Measurements from ENCODE around the gene MTCL3.

Gene MTCL3

DNA sequence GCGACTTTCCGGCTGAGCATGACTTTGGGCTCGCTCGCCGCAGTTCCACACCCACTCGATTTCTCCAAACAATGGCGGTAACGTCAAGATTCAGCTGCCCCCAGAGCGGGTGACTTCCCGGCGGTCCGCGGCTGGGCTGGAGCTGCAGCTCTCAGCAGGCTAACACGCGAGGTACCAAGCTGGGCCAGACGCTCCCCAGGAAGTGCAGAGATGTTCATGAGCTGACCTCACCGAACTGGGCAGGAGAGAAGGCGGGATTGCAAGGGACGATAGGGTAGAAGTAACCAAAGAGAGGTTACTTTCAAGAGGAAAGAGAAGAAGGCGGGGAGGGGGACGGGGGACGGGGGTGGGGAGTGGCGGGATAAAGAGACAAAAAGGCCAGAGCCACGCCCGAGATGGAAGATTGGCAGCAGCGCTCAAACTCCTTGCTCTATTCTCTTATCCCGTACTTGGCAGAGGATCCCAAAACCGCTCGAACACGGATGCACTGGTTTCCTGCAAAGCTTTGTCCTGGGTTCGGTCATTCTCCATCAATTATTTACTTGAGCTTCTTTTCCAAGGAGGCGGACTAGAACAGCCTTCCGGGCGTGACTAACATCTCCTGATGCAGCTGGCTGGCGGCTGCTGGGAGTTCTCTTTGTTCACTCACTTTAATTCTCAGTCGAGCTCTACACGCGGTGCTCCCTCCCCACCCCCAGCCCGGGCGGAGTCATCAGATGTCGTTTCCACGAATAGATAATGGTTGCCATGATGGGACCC, at the start of gene MTCL3:
Gene MTCL3, minus strand, starts transcription at position 626 of the 759 bp plus-strand sequence.
- no peaks in the 10 kb centered on the region for H4K20me1 ChIP-seq (ENCODE audit: low read depth, low read length)
- H3K27me3 ChIP-seq (ENCODE audit: low read length) = no peaks in the 10 kb centered on the region
- H3K9me2 ChIP-seq (replicated peaks; ENCODE audit: insufficient read depth, low read length) = no peaks in the 10 kb centered on the region
- H3K79me2 ChIP-seq (ENCODE audit: insufficient read depth, low read length) = no peaks in the 10 kb centered on the region
- no peak within 1 kb of the TSS for H3K27ac ChIP-seq (ENCODE audit: low read depth, low read length)
- H2AFZ ChIP-seq (ENCODE audit: low read depth, low read length, severe bottlenecking) = no peak within 1 kb of the TSS
- H3K9me3 ChIP-seq (ENCODE audit: insufficient read depth, low read length) = no peaks in the 10 kb centered on the region
- H3K4me3 ChIP-seq (ENCODE audit: insufficient read depth, low read length, poor library complexity, severe bottlenecking) = no peak within 1 kb of the TSS
- no peak within 1 kb of the TSS for H3K9ac ChIP-seq (ENCODE audit: low read length)
- no peak for TF ChIP-seq EZH2phosphoT487 (conservative IDR thresholded peaks at IDR 0.05; ENCODE audit: low read length)
- TF ChIP-seq, protein P1, sequence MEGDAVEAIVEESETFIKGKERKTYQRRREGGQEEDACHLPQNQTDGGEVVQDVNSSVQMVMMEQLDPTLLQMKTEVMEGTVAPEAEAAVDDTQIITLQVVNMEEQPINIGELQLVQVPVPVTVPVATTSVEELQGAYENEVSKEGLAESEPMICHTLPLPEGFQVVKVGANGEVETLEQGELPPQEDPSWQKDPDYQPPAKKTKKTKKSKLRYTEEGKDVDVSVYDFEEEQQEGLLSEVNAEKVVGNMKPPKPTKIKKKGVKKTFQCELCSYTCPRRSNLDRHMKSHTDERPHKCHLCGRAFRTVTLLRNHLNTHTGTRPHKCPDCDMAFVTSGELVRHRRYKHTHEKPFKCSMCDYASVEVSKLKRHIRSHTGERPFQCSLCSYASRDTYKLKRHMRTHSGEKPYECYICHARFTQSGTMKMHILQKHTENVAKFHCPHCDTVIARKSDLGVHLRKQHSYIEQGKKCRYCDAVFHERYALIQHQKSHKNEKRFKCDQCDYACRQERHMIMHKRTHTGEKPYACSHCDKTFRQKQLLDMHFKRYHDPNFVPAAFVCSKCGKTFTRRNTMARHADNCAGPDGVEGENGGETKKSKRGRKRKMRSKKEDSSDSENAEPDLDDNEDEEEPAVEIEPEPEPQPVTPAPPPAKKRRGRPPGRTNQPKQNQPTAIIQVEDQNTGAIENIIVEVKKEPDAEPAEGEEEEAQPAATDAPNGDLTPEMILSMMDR (IDR thresholded peaks at IDR 0.05; ENCODE audit: insufficient read depth, low read length, poor library complexity, severe bottlenecking) = no peak
- no peaks in the 10 kb centered on the region for H3K36me3 ChIP-seq (ENCODE audit: low read length)
- no peaks in the 10 kb centered on the region for H3F3A ChIP-seq (ENCODE audit: insufficient read depth)
- no peak within 1 kb of the TSS for H3K4me2 ChIP-seq (ENCODE audit: low read depth, low read length, poor library complexity, severe bottlenecking)

DNA sequence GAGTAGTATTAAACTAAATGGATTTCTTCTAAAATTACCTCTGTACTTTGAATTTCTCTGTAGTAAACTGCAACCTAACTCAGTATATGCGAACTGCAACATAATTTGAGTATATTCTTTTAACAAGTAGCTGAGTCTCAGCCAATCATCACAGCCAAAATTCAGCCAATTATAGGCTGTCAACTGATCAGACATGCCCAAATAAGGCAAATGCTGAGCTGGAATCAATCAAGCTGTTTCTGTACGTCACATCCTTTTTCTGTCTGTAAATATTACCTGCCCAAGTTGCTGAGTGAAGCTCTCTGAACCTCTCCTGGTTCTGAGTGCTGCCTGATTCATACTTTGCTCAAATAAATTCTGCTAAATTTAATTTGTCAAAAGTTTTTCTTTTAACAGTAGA, 48.3 kb upstream of the MTCL3 start:
- Histone ChIP-seq H3K9ac (ENCODE audit: low read length) (no peak overlapping the region), H3K27me3 (ENCODE audit: low read length) (no peaks in the 10 kb centered on the region), H3K9me3 (ENCODE audit: insufficient read depth, low read length) (no peaks in the 10 kb centered on the region), H3K4me2 (ENCODE audit: low read depth, low read length, poor library complexity, severe bottlenecking) (no peak overlapping the region), H3K27ac (ENCODE audit: low read depth, low read length) (no peak overlapping the region), H3K36me3 (ENCODE audit: low read length) (no peaks in the 10 kb centered on the region), H3F3A (ENCODE audit: insufficient read depth) (no peaks in the 10 kb centered on the region), H3K9me2 (replicated peaks; ENCODE audit: insufficient read depth, low read length) (no peaks in the 10 kb centered on the region), H2AFZ (ENCODE audit: low read depth, low read length, severe bottlenecking) (no peak overlapping the region), H3K4me3 (ENCODE audit: insufficient read depth, low read length, poor library complexity, severe bottlenecking) (no peak overlapping the region), H4K20me1 (ENCODE audit: low read depth, low read length) (no peaks in the 10 kb centered on the region), H3K79me2 (ENCODE audit: insufficient read depth, low read length) (no peaks in the 10 kb centered on the region)
- no peak for TF ChIP-seq EZH2phosphoT487 (conservative IDR thresholded peaks at IDR 0.05; ENCODE audit: low read length)
- TF ChIP-seq, protein P1 (IDR thresholded peaks at IDR 0.05; ENCODE audit: insufficient read depth, low read length, poor library complexity, severe bottlenecking) = no peak

DNA sequence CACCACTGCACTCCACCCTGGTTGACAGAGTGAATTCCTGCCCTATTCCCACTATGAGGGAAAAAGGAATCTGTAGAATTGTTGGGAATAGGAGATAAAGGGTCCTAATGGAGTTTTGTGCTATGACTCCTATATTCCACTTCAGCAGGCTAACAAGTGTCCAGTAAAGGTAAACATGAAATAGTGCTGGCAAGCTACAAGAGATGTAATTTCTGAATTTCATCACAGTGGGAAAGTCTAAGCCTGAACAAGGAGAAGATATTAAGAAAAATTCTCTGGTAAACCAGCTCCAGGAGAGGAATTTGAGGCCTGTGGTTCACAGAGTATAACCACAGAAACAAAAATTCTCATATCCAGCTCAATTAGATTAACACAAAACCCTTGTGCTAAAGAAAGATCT, 47.5 kb upstream of the MTCL3 start:
- Histone ChIP-seq H3K79me2 (ENCODE audit: insufficient read depth, low read length) (no peaks in the 10 kb centered on the region), H3K4me2 (ENCODE audit: low read depth, low read length, poor library complexity, severe bottlenecking) (no peak overlapping the region), H2AFZ (ENCODE audit: low read depth, low read length, severe bottlenecking) (no peak overlapping the region), H3K36me3 (ENCODE audit: low read length) (no peaks in the 10 kb centered on the region), H3K27ac (ENCODE audit: low read depth, low read length) (no peak overlapping the region), H3K4me3 (ENCODE audit: insufficient read depth, low read length, poor library complexity, severe bottlenecking) (no peak overlapping the region), H4K20me1 (ENCODE audit: low read depth, low read length) (no peaks in the 10 kb centered on the region), H3K9me3 (ENCODE audit: insufficient read depth, low read length) (no peaks in the 10 kb centered on the region), H3K9ac (ENCODE audit: low read length) (no peak overlapping the region), H3K9me2 (replicated peaks; ENCODE audit: insufficient read depth, low read length) (no peaks in the 10 kb centered on the region), H3F3A (ENCODE audit: insufficient read depth) (no peaks in the 10 kb centered on the region), H3K27me3 (ENCODE audit: low read length) (no peaks in the 10 kb centered on the region)
- no peak for TF ChIP-seq EZH2phosphoT487 (conservative IDR thresholded peaks at IDR 0.05; ENCODE audit: low read length)
- TF ChIP-seq, protein P1 (IDR thresholded peaks at IDR 0.05; ENCODE audit: insufficient read depth, low read length, poor library complexity, severe bottlenecking) = no peak

Measured in SU-DHL-6 (cell line).